GM11168 (cell line): ENCODE data around the gene CDC42EP3.

Experiments
- in situ Hi-C: fragments of 300-500 bp; cut with MboI; formaldehyde crosslinking; loops from one replicate; pipeline ENCODE4 v1.12.0; 2022; ENCODE audit warnings: low sequenced_read_pairs; ENCODE audit not compliant: unreplicated experiment

CDC42EP3 gene

DNA sequence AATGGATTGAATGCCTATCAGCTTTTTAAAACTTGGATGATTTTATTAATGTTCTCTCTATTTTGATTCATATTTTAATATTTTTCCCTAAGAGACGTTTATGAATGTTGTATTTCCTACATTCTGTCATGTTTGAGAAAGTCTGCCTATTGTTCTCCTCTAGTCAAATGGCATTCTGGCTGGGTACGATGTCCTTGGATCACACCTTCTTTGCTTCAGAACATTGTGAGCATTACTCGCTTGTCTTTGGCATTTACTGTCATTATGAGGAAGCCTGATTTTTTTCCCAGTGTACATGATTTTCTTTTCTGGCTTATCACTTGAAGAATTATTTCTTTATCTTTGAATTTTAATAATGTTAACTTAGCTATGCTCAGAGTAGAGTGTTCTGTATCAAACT lies 78.4 kb downstream of the CDC42EP3 start:
- in situ Hi-C loops, result no loop called here
